GM13977 (cell line): ENCODE measurements around the gene BBS12.

Source experiments
- DNase-seq: peaks from one replicate; pipeline ENCODE4 v3.0.0; 2012; ENCODE audit warnings: low spot score
- CTCF ChIP-seq: IDR thresholded peaks from 2 replicates; pipeline ENCODE4 v1.5.1; 2012; ENCODE audit warnings: mild to moderate bottlenecking, control low read depth; ENCODE audit not compliant: insufficient read depth; ENCODE audit errors: extremely low read depth, missing control alignments
- in situ Hi-C: fragments of 300-500 bp; cut with MboI; formaldehyde crosslinking; loops from one replicate; pipeline ENCODE4 v1.12.0; 2022; ENCODE audit warnings: low sequenced_read_pairs, low pct_unique_long_range_greater_than_20kb, mixed read lengths, inconsistent platforms; ENCODE audit not compliant: unreplicated experiment

Gene BBS12

GRCh38 chr4:122722256-122722655, 10.2 kb upstream of the BBS12 start:
- TF ChIP-seq CTCF: no peak
- DNase-seq: no peak
- in situ Hi-C loops: loop anchor here (10.0 kb wide), 1 partner anchor 107 kb away; no protein-coding TSS in a partner anchor

GRCh38 chr4:122728856-122729255, 3.6 kb upstream of the BBS12 start:
- in situ Hi-C loops: loop anchor here (10.0 kb wide), 1 partner anchor 114 kb away; no protein-coding TSS in a partner anchor
- no peak for DNase-seq
- no peak for TF ChIP-seq CTCF

- DNase-seq: no peak
- in situ Hi-C loops: no loop called here
- no peak for TF ChIP-seq CTCF
These were observed 828 bp upstream of the BBS12 start for GRCh38 chr4:122731676-122732075.

GRCh38 chr4:122733787-122734120, 1.2 kb downstream of the BBS12 start:
- in situ Hi-C loops: no loop called here
- TF ChIP-seq CTCF: no peak
- DNase-seq: no peak

GRCh38 chr4:122739174-122739573, 6.7 kb downstream of the BBS12 start:
- no peak for DNase-seq
- TF ChIP-seq CTCF: no peak
- in situ Hi-C loops: no loop called here

- no peak for TF ChIP-seq CTCF
- in situ Hi-C loops: no loop called here
- no peak for DNase-seq
These were observed 10.7 kb downstream of the BBS12 start for GRCh38 chr4:122742933-122743829.

GRCh38 chr4:122744229-122744628, 11.7 kb downstream of the BBS12 start:
- TF ChIP-seq CTCF: no peak
- in situ Hi-C loops: no loop called here
- no peak for DNase-seq
